Measurements from ENCODE around the gene FAAH.
"Not testable (repeated sequence)": the region's sequence is repeated elsewhere in the genome, so short reads cannot be mapped to it uniquely, and the experiment has no call there.

Gene FAAH

DNA sequence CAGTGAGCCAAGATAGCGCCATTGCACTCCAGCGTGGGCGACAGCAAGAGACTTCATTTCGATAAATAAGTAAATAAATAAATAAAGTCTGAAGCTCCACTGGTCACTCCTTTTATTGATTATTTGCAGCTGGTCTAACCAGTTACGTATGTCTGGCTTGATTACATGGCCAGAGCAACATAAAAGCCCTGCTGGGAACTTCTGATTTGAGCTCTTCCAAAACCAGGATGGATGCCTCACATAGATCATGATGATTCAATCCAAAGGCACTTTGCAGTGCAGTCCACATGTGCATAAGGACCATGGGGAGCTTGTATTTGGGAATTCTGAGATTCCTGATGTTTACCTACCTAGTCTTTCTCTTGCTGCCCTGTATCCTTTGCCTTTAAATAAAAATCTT, 29.5 kb upstream of the FAAH start:
- TF ChIP-seq, protein P1, sequence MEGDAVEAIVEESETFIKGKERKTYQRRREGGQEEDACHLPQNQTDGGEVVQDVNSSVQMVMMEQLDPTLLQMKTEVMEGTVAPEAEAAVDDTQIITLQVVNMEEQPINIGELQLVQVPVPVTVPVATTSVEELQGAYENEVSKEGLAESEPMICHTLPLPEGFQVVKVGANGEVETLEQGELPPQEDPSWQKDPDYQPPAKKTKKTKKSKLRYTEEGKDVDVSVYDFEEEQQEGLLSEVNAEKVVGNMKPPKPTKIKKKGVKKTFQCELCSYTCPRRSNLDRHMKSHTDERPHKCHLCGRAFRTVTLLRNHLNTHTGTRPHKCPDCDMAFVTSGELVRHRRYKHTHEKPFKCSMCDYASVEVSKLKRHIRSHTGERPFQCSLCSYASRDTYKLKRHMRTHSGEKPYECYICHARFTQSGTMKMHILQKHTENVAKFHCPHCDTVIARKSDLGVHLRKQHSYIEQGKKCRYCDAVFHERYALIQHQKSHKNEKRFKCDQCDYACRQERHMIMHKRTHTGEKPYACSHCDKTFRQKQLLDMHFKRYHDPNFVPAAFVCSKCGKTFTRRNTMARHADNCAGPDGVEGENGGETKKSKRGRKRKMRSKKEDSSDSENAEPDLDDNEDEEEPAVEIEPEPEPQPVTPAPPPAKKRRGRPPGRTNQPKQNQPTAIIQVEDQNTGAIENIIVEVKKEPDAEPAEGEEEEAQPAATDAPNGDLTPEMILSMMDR (conservative IDR thresholded peaks at IDR 0.05; ENCODE audit: low read depth, low read length), result no peak
- no peak for DNase-seq (ENCODE audit: low read depth)

DNA sequence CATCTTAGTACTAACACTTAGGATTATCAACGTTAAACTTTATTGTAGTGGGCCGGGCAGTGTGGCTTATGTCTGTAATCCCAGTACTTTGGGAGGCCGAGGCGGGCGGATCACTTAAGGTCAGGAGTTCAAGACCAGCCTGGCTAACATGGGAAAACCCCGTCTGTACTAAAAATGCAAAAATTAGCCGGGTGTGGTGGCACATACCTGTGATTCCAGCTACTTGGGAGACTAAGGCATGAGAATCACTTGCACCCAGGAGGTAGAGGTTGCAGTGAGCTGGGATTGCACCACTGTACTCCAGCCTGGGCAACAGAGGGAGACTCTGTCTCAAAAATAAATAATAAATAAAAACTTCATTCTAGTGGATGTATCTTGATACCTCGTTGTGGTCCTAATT, 28.3 kb upstream of the FAAH start:
- not testable (repeated sequence) for DNase-seq (ENCODE audit: low read depth); H3K4me3 ChIP-seq (ENCODE audit: low read depth, low read length)

More for the DNA sequence above, 29.5 kb upstream of the FAAH start:
- H3K4me3 ChIP-seq (ENCODE audit: low read depth, low read length), result no peak overlapping the region

DNA sequence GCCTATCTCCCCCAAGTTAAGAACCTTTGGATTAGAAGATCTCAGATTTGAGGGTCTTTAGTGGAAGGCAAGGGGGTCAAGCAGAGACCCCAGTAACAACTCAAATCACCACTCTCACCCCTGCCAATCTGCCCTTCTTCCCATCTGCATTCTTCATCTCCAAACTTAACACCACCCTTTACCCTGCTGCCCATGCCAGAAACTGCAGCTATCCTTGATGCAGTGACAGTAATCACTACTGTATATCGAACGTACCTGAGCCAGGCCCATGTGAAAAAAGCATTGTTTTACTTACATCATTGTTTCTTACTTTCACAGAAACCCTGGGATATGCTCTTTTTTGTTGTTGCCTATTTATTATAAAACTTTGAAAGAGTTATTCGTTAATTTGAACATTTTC, 27.0 kb upstream of the FAAH start:
- TF ChIP-seq, protein P1 (conservative IDR thresholded peaks at IDR 0.05; ENCODE audit: low read depth, low read length), result no peak

DNA sequence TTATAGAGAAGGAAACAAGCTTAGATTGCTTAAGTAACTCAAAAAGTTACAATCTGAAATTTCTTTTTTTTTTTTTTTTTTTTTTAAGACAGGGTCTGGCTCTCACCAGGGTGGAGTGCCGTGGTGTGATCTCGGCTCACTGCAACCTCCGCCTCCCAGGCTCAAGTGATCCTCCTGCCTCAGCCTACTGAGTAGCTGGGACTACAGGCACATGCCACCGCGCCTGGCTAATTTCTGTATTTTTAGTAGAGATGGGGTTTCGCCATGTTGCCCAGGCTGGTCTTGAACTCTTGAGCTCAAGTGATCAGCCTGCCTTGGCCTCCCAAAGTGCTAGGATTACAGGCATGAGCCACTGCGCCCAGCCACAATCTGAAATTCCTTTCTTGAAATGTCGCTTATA, 26.4 kb upstream of the FAAH start:
- H3K4me3 ChIP-seq (ENCODE audit: low read depth, low read length); DNase-seq (ENCODE audit: low read depth): not testable (repeated sequence)

More for the DNA sequence above, 27.0 kb upstream of the FAAH start:
- DNase-seq (ENCODE audit: low read depth), result no peak
- H3K4me3 ChIP-seq (ENCODE audit: low read depth, low read length), result no peak overlapping the region

DNA sequence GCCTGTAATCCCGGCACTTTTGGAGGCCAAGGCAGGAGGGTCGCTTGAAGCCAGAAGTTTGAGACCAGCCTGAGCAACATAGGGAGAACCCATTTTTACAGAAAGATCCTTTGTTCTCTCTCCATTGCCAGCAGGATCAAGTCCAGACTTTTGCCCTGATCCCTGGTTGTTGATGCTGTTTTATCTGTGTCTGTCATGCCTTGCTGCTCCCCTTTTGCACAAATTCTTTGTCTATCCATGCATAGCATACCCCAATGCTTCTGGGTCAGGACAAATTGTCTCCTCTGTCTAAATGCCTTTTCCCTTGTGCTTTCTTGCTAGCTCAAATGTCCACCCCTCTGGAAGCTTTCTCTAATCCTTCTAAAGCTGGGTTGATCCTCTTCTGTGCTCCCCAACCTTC, 25.3 kb upstream of the FAAH start:
- no peak for DNase-seq (ENCODE audit: low read depth)
- TF ChIP-seq, protein P1 (conservative IDR thresholded peaks at IDR 0.05; ENCODE audit: low read depth, low read length), result no peak
- no peak overlapping the region for H3K4me3 ChIP-seq (ENCODE audit: low read depth, low read length)

DNA sequence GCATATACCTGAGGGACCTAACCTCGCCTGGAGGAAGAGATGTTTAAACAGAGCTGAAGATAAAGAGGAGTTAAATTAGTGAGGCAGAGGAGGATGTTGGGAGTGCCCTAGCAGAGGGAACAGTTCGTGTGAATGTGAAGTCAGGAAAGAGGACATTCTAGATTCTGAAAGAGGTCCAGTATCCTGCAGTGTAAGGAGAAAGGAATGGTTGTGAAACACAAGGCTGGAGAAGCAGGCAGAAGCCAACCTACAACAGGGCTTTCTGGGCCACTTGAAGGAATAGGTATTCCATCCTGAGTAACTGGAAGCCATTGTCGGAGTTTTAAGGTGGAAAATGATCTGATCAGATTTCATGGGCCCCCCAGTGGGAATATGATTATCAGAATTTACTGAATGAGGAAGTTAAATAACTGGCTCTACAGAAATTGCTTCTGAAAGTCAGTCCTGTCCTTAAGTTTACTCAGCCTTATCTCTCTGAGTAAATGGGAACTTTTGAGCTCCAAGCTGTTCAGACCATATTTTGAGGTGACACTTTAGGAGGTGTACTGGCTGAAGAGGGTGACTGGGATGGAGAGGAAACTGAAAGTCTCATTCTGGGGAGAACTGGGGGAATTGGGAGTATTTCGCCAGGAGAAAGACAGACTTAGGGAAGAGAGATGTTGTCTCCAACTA, 24.4 kb upstream of the FAAH start:
- DNase-seq (ENCODE audit: low read depth), result peak; percentile 27
- TF ChIP-seq, protein P1 (conservative IDR thresholded peaks at IDR 0.05; ENCODE audit: low read depth, low read length), result no peak
- no peak overlapping the region for H3K4me3 ChIP-seq (ENCODE audit: low read depth, low read length)

DNA sequence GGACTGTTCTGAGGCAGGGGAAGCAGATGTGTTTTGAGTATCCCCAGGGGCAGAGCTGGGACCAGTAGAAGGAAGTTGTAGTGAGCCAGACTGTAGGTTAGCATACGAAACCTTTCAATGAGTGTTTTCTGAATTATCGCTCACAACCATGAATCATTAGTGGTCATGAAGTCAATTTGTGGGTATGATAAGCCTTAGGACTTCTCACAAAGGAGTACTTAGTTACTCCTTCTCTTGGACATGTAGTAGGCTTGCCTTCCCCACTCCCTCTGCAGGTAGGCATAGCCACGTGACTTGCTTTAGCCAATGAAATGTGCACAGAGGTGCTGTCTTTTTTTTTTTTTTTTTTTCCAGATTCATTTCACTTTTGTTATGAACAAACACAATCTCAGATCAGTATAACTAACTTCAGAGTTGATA, 23.9 kb upstream of the FAAH start:
- no peak for DNase-seq (ENCODE audit: low read depth)
- H3K4me3 ChIP-seq (ENCODE audit: low read depth, low read length), result no peak overlapping the region
- TF ChIP-seq, protein P1 (conservative IDR thresholded peaks at IDR 0.05; ENCODE audit: low read depth, low read length), result no peak

DNA sequence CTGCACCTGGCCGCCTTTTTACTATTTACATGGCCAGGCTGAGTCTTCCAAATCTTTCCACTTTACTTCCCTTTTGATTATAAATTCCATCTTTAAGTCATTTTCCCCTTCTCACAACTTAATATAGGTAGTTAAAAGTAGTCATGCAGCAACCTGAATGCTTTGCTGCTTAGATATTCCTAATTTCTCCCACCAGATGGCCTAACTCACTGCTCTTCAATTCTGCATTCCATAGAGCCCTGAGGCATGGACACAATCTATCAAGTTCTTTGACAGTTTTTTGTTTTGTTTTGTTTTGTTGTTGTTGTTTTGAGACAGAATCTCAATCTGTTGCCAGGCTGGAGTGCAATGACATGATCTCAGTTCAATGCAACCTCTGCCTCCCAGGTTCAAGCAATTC, 21.7 kb upstream of the FAAH start:
- DNase-seq (ENCODE audit: low read depth), result no peak
- TF ChIP-seq, protein P1 (conservative IDR thresholded peaks at IDR 0.05; ENCODE audit: low read depth, low read length), result no peak
- H3K4me3 ChIP-seq (ENCODE audit: low read depth, low read length), result no peak overlapping the region

All from choroid plexus epithelial cell (primary cell).